HepG2 (cell line): ENCODE measurements around the gene CNNM4. TPM values are rescaled to one million over a fixed set of nuclear protein-coding genes. Genes with fewer than 3 reads are reported as not detected.

Experiments used
- HDAC1 ChIP-seq: sonication (generic); formaldehyde crosslinking; IDR thresholded peaks from 2 replicates; pipeline ENCODE4 v1.5.1; 2020; ENCODE audit warnings: mild to moderate bottlenecking, missing genetic modification reagents
- IKZF1 ChIP-seq: fragments of 450-650 bp; IDR thresholded peaks from 2 replicates; pipeline ENCODE4 v1.7.1; 2016
- MAFF ChIP-seq: IDR thresholded peaks from 2 replicates; pipeline ENCODE4 v1.6.1; 2011; ENCODE audit warnings: low read depth, low read length, improper control_type of control experiment
- NONO ChIP-seq, 2 experiments: fragments of 450-650 bp in 1 of 2; sonication (generic) in 1 of 2; formaldehyde crosslinking in 1 of 2; IDR thresholded peaks in 1 of 2; conservative IDR thresholded peaks in 1 of 2; 2 replicates each; pipeline versions ENCODE4 v1.6.1 to v1.8.0; 2017 to 2022; ENCODE audit warnings: mild to moderate bottlenecking in 1 of 2, missing genetic modification reagents in 1 of 2, moderate library complexity in 1 of 2
- POLR2A ChIP-seq, 2 experiments: IDR thresholded peaks; 2 replicates each; pipeline ENCODE4 v1.6.1; 2011; ENCODE audit warnings: low read depth in 2 of 2, low read length in 2 of 2, mild to moderate bottlenecking in 1 of 2, moderate library complexity in 1 of 2; ENCODE audit not compliant: insufficient read depth in 1 of 2
- POLR2AphosphoS2 ChIP-seq: IDR thresholded peaks from 2 replicates; pipeline ENCODE4 v1.6.1; 2011; ENCODE audit warnings: low read depth, low read length, improper control_type of control experiment
- PTBP1 ChIP-seq: fragments of 200-400 bp; formaldehyde crosslinking; IDR thresholded peaks from 2 replicates; pipeline ENCODE4 v1.6.1; 2018; ENCODE audit warnings: low read length, low read depth; ENCODE audit not compliant: poor library complexity, severe bottlenecking
- SNAPC2 ChIP-seq: sonication (generic); formaldehyde crosslinking; IDR thresholded peaks from 2 replicates; pipeline ENCODE4 v1.8.1; 2022; ENCODE audit warnings: mild to moderate bottlenecking, missing genetic modification reagents
- ZFP41 ChIP-seq: sonication (generic); formaldehyde crosslinking; IDR thresholded peaks from 2 replicates; pipeline ENCODE4 v1.4.0; 2020; ENCODE audit warnings: mild to moderate bottlenecking, missing genetic modification reagents, borderline replicate concordance
- ZNF430 ChIP-seq: sonication (generic); formaldehyde crosslinking; IDR thresholded peaks from 2 replicates; pipeline ENCODE4 v1.9.0; 2021; ENCODE audit warnings: mild to moderate bottlenecking, missing genetic modification reagents
- ZNF431 ChIP-seq: sonication (generic); formaldehyde crosslinking; IDR thresholded peaks from 2 replicates; pipeline ENCODE4 v1.9.0; 2022; ENCODE audit warnings: missing genetic modification reagents, low read depth, mild to moderate bottlenecking, borderline replicate concordance
- ZNF550 ChIP-seq: sonication (generic); formaldehyde crosslinking; IDR thresholded peaks from 2 replicates; pipeline ENCODE4 v1.4.0; 2020; ENCODE audit warnings: mild to moderate bottlenecking, missing genetic modification reagents, borderline replicate concordance
- ZNF577 ChIP-seq: sonication (generic); formaldehyde crosslinking; IDR thresholded peaks from 2 replicates; pipeline ENCODE4 v1.4.0; 2020; ENCODE audit warnings: mild to moderate bottlenecking, low read depth, missing genetic modification reagents, borderline replicate concordance
- polyA plus RNA-seq, 8 experiments: library from polyadenylated mRNA; depleted of rRNA in 3 of 8; stranded (reverse) in 7 of 8; unstranded in 1 of 8; fragments of >200 nt; fragmentation: Illumina TruSeq in 4 of 8; extraction: Trizol in 4 of 8; gene quantifications; 2 replicates each; pipeline versions ENCODE4 v1.2.1 to v1.2.3, GENCODE V29; 2011 to 2016; ENCODE audit warnings: low read depth in 4 of 8, missing spikeins in 1 of 8, mixed read lengths in 1 of 8; ENCODE audit not compliant: insufficient read depth in 1 of 8
- total RNA-seq, 5 experiments: library from RNA; depleted of rRNA; stranded (reverse); fragments of >200 nt; fragmentation: Illumina TruSeq; extraction: Trizol; gene quantifications; 2 replicates each; pipeline ENCODE4 v1.2.3, GENCODE V29; 2016; ENCODE audit warnings: low read depth in 1 of 5
- TF ChIP-seq, protein P1 (sequence below): sonication (generic); formaldehyde crosslinking; IDR thresholded peaks from 2 replicates; pipeline ENCODE4 v1.4.0; 2020; ENCODE audit warnings: missing genetic modification reagents, mild to moderate bottlenecking, borderline replicate concordance
- TF ChIP-seq, protein P2 (sequence below): sonication (generic); formaldehyde crosslinking; IDR thresholded peaks from 2 replicates; pipeline ENCODE4 v1.5.1; 2020; ENCODE audit warnings: mild to moderate bottlenecking, missing genetic modification reagents
- TF ChIP-seq, protein P3 (sequence below): sonication (generic); formaldehyde crosslinking; IDR thresholded peaks from 2 replicates; pipeline ENCODE4 v1.4.0; 2020; ENCODE audit warnings: missing genetic modification reagents
- TF ChIP-seq, protein P4 (sequence below): sonication (generic); formaldehyde crosslinking; IDR thresholded peaks from 2 replicates; pipeline ENCODE4 v1.4.0; 2020; ENCODE audit warnings: mild to moderate bottlenecking, missing genetic modification reagents, borderline replicate concordance

CNNM4 gene
- total and polyA plus RNA-seq, 2 of the 13 experiments (the other 11 are each of a cell fraction or from before 2014, with no cell fraction given) = 5.9 to 8.4 TPM

DNA sequence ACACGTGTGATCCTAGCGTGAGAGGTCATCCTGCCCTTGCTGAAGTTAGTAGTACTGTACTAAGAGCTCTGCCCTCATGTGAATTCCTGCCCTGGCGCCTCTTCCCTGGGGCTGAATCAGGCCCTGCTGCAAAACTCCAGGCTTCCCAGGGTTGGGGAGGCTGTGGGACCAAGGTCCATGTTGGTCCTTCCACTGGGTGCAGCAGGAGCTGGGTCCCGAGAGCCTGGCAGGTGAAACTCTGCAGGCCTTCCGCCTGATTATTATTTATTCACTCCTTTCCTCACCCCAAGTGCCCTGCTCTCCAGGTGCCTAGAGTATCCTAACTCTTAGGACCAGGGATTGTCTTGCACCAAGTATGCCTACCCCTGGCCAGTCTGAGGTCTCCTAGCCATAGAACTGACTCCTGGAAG is 50.1 kb downstream of the CNNM4 start (continued):
- TF ChIP-seq, protein P1, sequence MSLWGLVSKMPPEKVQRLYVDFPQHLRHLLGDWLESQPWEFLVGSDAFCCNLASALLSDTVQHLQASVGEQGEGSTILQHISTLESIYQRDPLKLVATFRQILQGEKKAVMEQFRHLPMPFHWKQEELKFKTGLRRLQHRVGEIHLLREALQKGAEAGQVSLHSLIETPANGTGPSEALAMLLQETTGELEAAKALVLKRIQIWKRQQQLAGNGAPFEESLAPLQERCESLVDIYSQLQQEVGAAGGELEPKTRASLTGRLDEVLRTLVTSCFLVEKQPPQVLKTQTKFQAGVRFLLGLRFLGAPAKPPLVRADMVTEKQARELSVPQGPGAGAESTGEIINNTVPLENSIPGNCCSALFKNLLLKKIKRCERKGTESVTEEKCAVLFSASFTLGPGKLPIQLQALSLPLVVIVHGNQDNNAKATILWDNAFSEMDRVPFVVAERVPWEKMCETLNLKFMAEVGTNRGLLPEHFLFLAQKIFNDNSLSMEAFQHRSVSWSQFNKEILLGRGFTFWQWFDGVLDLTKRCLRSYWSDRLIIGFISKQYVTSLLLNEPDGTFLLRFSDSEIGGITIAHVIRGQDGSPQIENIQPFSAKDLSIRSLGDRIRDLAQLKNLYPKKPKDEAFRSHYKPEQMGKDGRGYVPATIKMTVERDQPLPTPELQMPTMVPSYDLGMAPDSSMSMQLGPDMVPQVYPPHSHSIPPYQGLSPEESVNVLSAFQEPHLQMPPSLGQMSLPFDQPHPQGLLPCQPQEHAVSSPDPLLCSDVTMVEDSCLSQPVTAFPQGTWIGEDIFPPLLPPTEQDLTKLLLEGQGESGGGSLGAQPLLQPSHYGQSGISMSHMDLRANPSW (CRISPR knock-in tag) = no peak
- no peak for TF ChIP-seq ZNF430 (CRISPR knock-in tag)
- 0 out of 2 replicates have a peak, but pooled peaks have one; percentile 49 for TF ChIP-seq ZNF431 (CRISPR knock-in tag)
- TF ChIP-seq ZNF550 (CRISPR knock-in tag) = no peak
- TF ChIP-seq POLR2A (IDR thresholded peaks at IDR 0.05; ENCODE audit: insufficient read depth in 1 of 2, low read depth in 2 of 2, low read length in 2 of 2) = no peak
- TF ChIP-seq, protein P2, sequence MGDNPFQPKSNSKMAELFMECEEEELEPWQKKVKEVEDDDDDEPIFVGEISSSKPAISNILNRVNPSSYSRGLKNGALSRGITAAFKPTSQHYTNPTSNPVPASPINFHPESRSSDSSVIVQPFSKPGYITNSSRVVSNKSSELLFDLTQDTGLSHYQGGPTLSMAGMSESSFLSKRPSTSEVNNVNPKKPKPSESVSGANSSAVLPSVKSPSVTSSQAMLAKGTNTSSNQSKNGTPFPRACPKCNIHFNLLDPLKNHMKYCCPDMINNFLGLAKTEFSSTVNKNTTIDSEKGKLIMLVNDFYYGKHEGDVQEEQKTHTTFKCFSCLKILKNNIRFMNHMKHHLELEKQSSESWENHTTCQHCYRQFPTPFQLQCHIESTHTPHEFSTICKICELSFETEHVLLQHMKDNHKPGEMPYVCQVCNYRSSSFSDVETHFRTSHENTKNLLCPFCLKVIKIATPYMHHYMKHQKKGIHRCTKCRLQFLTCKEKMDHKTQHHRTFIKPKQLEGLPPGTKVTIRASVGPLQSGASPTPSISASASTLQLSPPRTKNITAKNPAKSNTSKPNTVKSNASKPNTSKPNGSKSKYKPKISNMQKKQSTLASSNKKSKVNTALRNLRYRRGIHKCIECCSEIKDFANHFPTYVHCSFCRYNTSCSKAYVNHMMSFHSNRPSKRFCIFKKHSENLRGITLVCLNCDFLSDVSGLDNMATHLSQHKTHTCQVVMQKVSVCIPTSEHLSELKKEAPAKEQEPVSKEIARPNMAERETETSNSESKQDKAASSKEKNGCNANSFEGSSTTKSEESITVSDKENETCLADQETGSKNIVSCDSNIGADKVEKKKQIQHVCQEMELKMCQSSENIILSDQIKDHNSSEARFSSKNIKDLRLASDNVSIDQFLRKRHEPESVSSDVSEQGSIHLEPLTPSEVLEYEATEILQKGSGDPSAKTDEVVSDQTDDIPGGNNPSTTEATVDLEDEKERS = no peak
- TF ChIP-seq, protein P3, sequence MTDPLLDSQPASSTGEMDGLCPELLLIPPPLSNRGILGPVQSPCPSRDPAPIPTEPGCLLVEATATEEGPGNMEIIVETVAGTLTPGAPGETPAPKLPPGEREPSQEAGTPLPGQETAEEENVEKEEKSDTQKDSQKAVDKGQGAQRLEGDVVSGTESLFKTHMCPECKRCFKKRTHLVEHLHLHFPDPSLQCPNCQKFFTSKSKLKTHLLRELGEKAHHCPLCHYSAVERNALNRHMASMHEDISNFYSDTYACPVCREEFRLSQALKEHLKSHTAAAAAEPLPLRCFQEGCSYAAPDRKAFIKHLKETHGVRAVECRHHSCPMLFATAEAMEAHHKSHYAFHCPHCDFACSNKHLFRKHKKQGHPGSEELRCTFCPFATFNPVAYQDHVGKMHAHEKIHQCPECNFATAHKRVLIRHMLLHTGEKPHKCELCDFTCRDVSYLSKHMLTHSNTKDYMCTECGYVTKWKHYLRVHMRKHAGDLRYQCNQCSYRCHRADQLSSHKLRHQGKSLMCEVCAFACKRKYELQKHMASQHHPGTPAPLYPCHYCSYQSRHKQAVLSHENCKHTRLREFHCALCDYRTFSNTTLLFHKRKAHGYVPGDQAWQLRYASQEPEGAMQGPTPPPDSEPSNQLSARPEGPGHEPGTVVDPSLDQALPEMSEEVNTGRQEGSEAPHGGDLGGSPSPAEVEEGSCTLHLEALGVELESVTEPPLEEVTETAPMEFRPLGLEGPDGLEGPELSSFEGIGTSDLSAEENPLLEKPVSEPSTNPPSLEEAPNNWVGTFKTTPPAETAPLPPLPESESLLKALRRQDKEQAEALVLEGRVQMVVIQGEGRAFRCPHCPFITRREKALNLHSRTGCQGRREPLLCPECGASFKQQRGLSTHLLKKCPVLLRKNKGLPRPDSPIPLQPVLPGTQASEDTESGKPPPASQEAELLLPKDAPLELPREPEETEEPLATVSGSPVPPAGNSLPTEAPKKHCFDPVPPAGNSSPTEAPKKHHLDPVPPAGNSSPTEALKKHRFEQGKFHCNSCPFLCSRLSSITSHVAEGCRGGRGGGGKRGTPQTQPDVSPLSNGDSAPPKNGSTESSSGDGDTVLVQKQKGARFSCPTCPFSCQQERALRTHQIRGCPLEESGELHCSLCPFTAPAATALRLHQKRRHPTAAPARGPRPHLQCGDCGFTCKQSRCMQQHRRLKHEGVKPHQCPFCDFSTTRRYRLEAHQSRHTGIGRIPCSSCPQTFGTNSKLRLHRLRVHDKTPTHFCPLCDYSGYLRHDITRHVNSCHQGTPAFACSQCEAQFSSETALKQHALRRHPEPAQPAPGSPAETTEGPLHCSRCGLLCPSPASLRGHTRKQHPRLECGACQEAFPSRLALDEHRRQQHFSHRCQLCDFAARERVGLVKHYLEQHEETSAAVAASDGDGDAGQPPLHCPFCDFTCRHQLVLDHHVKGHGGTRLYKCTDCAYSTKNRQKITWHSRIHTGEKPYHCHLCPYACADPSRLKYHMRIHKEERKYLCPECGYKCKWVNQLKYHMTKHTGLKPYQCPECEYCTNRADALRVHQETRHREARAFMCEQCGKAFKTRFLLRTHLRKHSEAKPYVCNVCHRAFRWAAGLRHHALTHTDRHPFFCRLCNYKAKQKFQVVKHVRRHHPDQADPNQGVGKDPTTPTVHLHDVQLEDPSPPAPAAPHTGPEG (CRISPR knock-in tag) = no peak
- TF ChIP-seq PTBP1 = no peak
- no peak for TF ChIP-seq IKZF1
- TF ChIP-seq, protein P4, sequence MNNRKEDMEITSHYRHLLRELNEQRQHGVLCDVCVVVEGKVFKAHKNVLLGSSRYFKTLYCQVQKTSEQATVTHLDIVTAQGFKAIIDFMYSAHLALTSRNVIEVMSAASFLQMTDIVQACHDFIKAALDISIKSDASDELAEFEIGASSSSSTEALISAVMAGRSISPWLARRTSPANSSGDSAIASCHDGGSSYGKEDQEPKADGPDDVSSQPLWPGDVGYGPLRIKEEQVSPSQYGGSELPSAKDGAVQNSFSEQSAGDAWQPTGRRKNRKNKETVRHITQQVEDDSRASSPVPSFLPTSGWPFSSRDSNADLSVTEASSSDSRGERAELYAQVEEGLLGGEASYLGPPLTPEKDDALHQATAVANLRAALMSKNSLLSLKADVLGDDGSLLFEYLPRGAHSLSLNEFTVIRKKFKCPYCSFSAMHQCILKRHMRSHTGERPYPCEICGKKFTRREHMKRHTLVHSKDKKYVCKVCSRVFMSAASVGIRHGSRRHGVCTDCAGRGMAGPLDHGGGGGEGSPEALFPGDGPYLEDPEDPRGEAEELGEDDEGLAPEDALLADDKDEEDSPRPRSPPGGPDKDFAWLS (CRISPR knock-in tag) = no peak
- no peak for TF ChIP-seq ZFP41 (CRISPR knock-in tag)
- TF ChIP-seq NONO (IDR thresholded peaks at IDR 0.05) = no peak
- no peak for TF ChIP-seq NONO (CRISPR knock-in tag; conservative IDR thresholded peaks at IDR 0.05)
- TF ChIP-seq POLR2AphosphoS2 = no peak
- no peak for TF ChIP-seq ZNF577 (CRISPR knock-in tag)
- TF ChIP-seq SNAPC2 = no peak
- TF ChIP-seq MAFF = no peak
- TF ChIP-seq HDAC1 (CRISPR knock-in tag) = peak; percentile 52; the same call in 1 of the 2 replicates
